NCI-H1694 (cell line): ENCODE measurements around the gene LRBA.
"Not testable (repeated sequence)": the region's sequence is repeated elsewhere in the genome, so short reads cannot be mapped to it uniquely, and the experiment has no call there.

Source experiments
- DNase-seq: peaks from one replicate; lab custom pipeline; 2025; lab: John Stamatoyannopoulos, UW

Gene LRBA

DNA sequence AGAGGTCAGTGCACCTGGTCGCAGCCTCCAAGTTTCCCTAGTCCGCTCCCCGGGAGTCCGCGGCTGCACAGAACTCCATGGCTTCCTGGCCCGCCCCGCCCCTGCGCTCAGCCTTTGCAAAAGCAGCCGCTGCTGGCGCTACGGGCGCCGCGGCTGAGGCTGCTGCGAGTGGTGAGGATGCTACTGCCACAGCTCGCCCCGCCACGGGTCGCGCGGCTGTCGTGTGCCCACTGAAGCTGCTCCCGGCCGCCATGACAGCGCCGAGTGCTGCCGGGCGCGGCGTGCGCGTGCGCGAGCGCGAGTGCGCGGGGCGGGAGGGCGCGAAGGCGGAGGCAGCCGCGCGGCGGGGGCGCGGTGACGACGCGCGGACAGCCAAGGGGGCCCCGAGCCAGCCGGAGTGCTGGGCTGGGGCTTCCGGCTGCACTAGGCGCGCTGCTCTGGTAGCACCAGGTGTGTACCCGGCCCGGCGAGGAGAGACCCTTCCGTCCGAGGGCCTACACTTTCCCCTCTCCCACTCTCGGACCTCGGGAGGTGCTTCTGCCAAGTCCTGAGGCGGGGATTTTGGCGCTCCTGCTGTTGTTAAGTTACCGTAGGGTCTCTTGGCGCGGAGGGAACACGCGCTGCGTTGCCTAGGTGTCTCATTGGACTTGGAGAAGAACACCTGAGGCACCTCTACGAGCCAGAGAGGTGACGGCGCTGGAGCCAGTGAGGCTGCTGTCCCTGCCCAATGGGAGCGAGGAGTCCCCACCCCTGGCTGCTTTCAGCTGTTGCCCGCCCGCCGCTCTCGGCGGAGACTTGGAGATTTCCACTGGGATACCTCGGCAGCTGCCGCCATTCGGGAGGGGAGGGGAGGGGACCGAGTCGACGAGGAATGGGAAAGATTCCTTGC lies 619 bp upstream of the LRBA start:
- peak; percentile 19 for DNase-seq

DNA sequence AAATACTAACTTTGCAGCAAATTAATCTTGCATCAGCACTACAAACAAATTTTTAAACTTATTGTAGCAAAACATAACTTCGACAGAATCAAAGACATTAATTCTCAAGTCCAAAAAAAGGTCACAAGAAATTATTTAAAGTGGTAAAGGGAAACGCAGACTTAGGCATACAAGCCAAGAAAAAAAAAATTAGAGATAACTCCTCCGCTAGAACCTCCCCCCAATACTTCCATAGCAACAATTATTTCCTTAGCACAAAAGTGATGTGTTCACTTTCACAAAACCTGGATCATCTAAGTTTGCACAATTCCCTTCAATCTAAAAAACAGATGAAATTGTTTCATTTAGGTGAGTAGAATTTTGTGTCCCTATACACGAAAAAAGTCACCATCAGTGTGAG lies 1.1 kb downstream of the LRBA start:
- no peak for DNase-seq

DNA sequence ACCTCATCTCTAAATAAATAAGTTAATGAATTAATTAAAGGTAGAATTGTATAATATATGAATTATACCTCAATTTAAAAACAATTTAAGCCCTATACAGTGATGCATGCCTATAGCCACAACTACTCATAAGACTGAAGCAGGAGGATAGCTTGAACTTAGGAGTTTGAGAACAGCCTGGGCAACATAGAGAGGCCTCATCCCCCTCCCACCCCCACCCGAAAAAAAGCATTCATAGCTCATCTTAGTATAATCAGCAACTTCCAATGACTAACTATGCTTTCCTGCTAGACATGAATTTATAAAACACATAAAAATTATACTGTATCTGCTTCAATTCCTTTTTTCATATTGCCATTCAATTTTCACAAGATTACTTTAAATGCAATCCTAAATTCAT lies 1.6 kb downstream of the LRBA start:
- no peak for DNase-seq

DNA sequence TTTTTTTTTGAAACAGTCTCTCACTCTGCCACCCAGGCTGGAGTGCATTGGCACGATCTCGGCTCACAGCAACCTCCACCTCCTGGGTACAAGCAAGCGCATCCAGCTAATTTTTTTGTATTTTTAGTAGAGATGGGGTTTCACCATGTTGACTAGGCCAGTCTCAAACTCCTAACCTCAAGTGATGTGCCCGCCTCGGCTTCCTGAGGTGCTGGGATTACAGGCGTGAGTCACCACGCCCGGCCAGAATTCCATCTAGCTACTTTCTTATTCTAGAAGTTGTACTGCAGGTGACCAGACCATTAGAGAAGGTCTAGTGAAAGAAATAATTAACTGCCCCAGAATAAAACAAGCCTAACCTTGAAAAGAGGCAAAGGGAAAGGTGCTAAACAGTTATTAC lies 2.3 kb downstream of the LRBA start:
- DNase-seq, result no peak

DNA sequence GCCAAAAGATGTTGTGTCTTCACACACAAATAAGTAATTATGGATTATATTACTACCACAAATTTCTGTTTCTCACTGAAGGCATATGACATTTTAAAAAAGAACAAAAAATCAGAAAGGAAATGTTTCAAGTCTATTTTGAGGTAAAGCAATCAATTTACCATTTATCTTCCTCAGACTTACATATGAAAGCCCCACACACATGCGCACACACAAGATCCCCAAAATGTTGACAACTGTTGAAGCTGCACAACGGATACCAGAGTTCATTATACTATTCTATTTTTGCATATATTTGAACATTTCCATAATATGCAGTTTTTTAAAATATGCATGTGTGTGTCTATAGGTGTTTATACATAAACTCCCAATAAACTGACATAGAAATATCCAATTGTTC lies 2.7 kb downstream of the LRBA start:
- DNase-seq, result no peak

DNA sequence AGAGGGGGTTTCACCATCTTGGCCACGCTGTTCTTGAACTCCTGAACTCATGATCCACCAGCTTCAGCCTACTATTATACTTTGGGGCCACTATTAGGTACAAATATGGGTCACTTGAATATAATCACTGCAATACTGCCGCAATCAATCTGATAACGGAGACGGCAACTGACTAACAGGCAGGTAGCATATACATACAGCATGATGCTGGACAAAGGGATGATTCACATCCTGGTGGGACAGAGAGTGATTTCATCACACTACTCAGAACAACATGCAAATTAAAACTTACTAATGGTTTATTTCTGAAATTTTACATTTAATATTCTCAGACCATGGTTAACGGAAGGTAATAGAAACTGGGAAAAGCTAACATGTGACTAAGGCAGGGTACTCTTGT lies 10.9 kb downstream of the LRBA start:
- no peak for DNase-seq

DNA sequence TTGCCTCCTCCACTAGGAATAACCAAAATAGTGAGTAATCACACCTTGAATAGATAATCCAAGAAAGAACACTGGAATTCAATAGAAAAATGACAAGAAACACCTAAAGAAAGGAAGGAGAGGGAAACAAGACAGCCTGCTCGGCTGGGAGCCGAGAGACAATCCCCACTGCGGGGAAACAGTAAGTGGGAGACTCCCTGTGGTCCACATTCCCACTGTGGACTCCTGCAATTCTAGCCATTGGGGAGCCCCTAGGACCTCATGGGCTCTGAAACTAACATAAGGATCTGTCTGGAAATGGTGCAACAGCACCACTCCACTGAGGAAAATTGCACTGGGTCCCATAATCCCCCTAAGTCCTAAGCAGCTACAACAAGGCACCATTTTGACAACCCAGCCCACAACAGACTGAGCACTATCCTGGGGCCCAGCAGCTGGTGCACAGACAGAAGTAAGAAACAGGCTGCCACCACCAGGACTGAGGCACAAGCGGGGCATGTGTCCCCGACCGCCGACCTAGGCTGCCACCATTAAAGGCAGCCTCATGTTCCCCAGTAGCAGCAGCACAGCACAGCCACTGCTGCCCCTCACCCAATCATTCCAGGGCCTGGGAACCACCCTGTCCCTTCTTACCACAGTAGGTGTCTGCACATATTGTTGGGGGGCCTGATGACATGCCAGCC lies 14.2 kb downstream of the LRBA start:
- DNase-seq, result no peak

DNA sequence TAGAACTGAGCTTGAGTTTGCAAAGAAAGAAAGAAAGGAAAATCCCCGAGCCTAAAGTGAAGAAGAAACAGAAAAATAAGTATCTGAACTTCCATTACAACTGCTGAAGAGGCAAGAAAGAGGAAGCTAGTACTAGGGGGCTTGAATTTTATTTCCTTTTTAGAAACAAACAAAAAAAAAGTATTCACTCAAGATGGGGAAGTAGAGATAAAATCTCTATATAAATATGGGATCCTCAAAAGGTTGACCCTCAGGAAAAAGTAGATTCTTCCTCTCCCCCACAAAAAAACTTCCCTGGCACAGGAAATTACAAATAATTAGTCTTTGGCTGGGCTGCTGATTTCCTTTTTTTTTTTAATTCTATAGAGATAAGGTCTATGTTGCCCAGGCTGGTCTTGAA lies 16.0 kb downstream of the LRBA start:
- DNase-seq, result no peak

DNA sequence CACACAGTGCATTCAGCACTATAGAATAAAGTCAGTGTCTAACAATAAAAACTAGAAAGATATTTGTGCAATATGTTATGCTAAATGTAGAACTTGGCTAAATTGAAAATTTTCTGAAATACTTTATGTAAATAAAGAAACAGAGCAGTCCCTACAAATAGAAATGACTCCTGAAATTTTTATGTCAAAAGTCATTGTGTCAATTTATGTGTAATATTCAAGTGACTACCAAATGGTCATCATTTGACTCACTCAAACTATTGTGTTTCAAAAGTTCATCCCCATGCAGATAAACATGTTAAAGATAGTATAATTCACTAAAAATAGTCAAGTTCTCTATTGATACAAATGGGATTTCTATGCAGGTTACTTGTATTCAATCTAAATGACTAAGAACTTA lies 17.9 kb downstream of the LRBA start:
- no peak for DNase-seq

DNA sequence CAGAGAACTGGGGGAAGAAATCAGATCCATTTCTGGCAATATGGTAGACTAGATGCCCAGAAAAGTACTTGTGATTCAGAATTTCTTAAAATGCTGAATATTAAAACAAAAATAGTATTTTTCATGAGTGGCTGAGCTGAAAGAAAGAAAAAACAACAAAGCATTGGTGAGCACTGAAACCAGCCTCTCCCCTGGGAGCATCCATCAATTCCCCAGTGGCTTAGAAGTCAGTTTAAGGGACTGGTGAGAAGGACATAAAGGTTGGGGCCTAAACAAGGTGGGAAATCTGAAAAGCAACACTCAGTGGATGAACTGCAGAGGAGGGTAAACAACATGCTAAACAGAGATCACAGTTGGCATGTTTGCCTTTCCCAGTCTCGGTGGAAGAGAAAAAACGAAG lies 20.4 kb downstream of the LRBA start:
- no peak for DNase-seq

DNA sequence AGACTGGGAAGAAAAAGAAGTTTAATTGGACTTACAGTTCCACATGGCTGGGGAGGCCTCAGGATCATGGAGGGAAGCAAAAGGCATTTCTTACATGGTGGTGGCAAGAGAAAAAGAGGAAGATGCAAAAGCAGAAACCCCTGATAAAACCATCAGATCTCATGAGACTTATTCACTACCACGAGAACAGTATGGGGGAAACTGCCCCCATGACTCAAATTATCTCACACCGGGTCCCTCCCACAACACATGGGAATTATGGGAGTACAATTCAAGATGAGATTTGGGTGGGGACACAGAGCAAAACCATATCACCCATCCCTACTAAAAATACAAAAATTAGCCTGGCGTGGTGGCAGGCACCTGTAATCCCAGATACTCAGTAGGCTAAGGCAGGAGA lies 21.5 kb downstream of the LRBA start:
- not testable (repeated sequence) for DNase-seq

DNA sequence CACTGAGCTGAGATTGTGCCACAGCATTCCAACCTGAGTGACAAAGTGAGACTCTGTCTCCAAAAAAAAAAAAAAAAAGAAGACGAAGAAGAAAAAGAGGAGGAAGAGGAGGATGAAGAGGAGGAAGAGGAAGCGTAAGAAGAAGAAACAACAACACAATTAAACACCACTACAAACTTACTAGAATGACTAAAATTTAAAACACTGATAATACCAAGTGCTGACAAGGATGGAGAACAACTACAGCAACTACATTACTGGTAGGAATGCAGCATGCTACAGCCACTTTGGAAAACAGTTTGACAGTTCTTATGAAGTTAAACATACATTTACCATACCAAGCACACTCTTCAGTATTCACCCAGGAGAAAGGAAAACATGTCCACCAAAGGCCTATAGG lies 24.1 kb downstream of the LRBA start:
- no peak for DNase-seq

DNA sequence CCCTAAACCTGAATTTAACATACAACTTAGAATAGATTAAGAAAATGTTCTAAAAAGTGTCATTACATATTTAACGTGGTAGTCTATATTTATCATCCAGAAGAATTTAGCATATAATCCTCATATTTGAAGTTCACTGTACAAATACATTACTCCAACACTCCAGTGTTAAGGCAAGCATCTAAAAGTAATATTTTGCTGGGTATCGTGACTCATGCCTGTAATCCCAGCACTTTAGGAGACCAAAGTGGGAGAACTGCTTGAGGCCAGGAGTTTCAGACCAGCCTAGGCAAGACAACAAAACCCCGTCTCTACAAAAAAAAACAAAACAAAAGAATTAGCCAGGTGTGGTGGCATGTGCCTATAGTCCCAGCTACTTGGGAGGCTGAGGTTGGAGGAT lies 24.8 kb downstream of the LRBA start:
- DNase-seq, result no peak

DNA sequence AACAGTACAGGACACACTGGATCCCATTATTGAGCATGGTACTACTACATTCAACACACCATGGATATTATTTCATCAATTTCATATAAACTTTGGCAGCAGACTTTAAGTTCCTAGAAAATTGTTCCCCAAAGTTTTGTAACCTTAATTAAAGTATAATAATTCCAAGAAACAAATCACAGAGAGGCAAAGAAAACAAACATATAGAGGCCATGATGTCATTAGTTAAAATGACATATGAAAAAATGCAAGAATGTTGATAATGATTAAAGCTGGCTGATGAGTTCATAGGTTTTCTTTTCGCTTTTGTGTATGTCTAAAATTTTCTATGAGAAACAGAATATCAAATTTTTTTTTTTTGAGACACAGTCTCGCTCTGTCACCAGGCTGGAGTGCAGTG lies 26.8 kb downstream of the LRBA start:
- DNase-seq, result no peak

DNA sequence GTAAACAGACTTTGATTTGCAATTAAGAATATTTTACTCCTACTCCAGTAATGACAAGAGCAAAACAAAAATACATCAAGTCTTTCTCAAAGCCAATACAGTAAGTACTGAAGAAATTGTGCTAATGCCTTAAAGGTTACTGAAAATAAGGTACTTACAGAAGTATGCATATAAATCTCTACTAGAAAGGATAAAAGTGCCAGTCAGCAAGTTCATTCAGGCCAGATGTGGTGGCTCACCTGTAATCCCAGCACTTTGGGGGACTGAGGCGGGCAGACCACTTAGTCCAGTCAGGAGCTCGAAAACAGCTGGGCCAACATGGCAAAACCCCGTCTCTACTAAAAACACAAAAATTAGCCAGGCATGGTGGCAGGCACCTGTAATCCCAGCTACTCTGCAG lies 27.9 kb downstream of the LRBA start:
- no peak for DNase-seq

DNA sequence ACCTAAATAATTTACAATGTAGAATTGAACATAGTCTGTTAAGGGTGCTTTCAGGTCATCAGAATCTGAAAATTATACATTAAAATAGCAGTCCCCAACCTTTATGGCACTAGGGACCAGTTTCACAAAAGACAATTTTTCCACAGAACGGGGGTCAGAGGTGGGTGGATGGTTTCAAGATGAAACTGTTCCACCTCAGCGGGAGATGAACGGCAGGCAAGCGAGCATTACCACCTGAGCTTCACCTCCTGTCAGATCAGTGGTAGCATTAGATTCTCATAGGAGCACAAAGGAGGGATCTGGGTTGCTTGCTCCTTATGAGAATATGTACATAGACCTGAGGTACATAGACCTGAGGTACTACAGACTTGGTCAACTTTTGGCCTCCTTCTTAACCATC lies 29.0 kb downstream of the LRBA start:
- no peak for DNase-seq

DNA sequence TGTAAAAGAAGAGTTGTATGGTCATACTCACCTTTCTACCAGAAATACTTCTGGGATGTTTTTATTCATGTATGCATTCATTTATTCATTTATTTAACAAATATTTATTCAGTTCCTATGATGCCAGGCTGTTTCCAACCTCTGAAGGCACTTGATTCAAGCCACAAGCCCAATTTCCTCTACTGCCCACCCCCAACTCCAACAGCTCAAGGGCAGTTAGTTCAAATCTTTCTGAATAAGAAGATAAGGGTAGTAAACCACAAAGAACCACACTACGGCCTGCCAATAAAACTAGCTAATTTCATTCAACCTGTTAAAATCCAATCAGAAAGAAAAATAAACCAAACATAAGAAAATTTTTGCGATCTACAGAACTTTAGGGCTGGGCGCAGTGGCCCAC lies 31.2 kb downstream of the LRBA start:
- DNase-seq, result no peak

DNA sequence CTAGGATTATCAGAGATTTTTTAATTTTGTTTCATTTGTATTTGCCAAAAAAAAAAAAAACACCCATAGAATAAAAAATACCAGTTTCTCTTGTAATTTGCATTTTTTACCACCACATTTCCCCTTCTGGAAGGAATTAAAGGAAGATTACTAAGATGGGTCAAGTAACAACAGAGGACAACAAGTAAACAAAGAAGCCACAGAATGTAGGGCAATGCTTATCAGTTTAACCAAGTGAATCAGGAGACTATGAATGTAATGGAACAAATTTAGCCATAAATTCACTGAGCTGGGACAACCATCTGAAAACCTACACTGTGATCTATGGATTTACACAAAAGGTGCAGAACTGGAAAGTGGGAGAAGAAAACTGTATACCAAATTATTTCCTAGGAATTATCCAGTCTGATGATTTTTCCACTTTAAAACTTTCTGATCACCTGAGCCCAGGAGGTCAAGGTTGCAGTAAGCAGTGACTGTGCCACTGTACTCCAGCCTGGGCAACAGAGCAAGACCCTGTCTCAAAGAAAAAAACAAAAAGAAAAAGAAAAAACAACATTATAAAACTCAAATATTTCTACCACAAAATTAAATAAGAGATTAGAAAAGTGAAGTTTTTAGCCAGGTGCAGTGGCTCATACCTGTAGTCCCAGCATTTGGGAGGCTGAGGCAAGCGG lies 32.4 kb downstream of the LRBA start:
- DNase-seq, result no peak

DNA sequence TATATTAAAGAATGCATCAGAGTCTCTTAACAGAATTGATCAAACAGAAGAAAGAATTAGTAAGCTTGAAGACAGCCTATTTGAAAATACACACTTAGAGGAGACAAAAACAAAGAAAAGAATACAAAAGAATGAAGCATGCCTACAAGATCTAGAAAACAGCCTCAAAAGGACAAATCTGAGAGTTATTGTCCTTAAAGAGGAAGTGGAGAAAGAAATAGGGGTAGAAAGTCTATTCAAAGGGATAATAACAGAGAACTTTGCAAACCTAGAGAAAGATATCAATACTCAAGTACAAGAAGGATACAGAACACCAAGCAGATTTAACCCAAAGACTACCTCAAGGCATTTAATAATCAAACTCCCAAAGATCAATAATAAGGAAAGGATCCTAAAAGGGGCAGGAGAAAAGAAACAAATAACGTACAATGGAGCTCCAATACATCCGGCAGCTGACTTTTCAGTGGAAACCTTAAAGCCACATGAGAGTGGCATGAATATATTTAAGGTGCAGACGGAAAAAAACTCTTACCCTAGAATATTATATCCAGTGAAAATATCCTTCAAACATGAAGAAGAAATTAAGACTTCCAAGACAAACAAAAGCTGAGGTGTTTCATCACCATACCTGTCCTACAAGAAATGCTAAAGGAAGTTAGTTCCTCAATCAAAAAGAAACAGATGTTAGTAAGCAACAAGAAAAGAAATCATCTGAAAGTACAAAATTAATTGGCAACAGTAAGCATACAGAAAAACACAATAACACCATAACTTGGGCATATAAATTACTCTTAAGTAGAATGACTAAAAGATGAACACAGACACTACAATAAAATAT lies 36.1 kb downstream of the LRBA start:
- no peak for DNase-seq

DNA sequence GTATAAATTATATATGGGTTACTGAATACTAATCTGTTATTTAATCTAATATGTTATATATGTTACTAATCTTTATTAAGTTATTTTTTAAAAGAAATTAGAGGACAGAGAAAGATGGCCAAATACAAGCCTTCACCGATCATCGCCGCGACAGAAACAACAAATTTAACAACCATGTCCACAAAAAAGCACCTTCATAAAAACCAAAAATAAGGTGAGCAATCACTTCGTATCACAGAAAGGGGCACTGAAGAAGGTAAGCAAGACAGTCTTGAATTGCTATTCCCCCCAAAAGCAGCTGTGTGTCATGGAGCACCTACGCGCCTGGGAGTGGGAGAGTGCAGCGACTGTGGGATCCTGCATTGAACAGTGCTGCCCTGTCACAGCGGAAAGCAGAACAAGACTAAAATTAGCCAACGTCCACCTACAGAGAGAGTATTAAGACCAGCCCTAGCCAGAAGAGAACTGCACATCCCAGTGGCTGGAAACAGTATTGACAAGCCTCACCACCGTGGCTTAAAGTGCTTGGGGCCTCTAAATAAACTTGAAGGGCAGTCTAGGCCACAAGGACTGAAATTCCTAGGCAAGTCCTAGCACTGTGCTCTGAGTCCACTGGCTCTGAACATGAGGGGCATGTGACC lies 38.5 kb downstream of the LRBA start:
- no peak for DNase-seq

DNA sequence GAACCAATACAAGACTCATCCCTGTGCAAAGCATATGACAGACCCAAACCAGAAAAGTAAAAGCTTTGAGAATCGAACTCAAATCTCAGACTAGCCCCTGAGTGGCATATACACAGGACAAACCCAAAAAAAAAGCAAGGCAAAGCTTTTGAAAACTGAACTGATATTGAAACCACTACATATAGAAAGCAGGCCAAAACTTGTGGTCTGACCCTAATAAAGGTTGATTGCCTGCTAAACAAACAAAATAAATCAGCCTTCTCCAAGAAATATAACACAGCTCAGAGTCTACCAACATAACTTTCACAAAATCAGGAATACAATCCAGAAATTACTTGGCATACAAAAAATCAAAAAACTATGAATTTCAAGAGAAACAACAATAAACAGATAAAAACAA lies 40.3 kb downstream of the LRBA start:
- no peak for DNase-seq

DNA sequence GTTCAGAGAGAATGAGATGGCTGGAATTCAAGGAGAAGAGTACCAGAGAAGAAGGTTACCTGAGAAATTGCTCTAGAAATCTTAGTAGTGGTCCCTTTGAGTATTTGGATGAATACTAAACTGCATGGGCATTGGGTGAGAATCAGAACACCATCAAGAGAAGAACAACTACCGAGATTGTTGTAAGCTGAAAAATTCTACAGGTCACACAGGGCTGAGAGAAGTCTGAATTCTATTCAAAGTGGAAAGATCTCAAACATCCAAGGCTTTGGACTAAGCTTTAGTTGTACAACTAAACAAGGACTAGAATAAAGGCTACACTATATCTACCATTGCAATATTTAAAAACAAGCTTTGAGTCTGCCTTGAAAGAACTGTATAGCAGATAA lies 40.8 kb downstream of the LRBA start:
- no peak for DNase-seq
